ENCODE measurements around the gene TMEM250. TPM values are rescaled to one million over a fixed set of nuclear protein-coding genes. Genes with fewer than 3 reads are reported as not detected.

The TMEM250 gene
- total RNA-seq, 2 donors from 2014 or later, result 23.1 to 23.5 TPM

- no peaks in the 10 kb centered on the region for H3K9me3 Mint-ChIP-seq
- H3K27ac Mint-ChIP-seq, result no peak overlapping the region
- peaks cover 9% of the 10 kb centered on the region for H3K4me1 Mint-ChIP-seq (ENCODE audit: low read depth)
- peak overlapping the region; percentile 51 to 69 for H3K4me3 Mint-ChIP-seq
- peaks cover 21% of the 10 kb centered on the region for H3K27me3 Mint-ChIP-seq (ENCODE audit: low read depth)
- DNase-seq (peak; percentile 36 to 52), ATAC-seq (replicated peaks in 1 of 2) (peak; percentile 76 to 85)
- H3K36me3 Mint-ChIP-seq (ENCODE audit: insufficient read depth in 2 of 2), result no peaks in the 10 kb centered on the region
Observed at GRCh38 chr9:136133191-136133958, 14.7 kb upstream of the TMEM250 start.

GRCh38 chr9:136132512-136133050 is 13.9 kb upstream of the TMEM250 start:
- DNase-seq (no peak), ATAC-seq (replicated peaks in 1 of 2) (no peak)
- Mint-ChIP-seq H3K27me3 (ENCODE audit: low read depth) (peaks cover 21% of the 10 kb centered on the region), H3K9me3 (no peaks in the 10 kb centered on the region), H3K27ac (no peak overlapping the region), H3K4me1 (ENCODE audit: low read depth) (peaks cover 9% of the 10 kb centered on the region), H3K36me3 (ENCODE audit: insufficient read depth in 2 of 2) (no peaks in the 10 kb centered on the region), H3K4me3 (no peak overlapping the region)

DNA sequence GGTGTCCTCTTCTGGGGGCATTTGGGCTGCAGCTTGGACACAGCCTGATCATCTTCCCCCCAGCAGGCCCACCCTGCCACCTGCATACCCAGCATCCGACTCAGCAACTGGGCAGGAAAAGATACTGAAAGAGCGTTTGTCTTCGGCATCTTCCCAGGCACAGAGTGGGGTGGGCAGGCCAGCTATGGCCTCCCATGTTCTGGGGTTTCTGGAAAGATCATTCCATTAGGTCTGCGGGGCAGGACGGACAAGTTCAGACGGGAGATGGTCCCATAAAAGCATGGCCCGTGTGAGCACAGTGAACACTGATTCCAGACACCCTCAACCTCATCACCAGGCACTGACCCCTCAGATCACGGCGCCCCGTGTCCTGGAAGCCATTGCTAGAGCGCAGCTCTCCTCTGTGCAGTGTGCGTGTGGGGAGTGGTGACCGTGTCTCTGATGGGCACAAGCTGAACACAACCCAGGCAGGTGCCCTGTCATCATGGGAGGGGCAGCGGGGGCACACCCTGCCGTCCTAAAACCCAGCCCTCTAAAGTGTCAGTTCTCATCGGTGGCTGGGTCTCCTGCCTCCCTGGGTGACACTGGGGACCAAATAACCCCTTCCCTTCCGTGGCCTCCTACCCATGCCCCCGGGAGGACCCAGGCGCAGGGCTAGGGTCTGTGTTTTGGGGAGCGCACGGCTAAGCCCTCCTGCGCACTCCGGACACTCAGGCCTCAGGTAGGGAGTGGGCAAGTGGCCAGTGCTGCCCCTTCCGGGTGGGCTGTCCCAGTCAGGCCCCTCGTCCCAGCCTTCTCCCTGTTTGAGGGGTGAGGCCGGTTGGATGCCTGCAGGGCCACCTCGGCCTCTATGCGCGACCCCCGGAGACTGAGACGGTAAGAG is 13.2 kb upstream of the TMEM250 start:
- ATAC-seq (replicated peaks in 1 of 2) (no peak), DNase-seq (no peak)
- Mint-ChIP-seq H3K27ac (no peak overlapping the region), H3K36me3 (ENCODE audit: insufficient read depth in 2 of 2) (no peaks in the 10 kb centered on the region), H3K9me3 (no peaks in the 10 kb centered on the region), H3K4me1 (ENCODE audit: low read depth) (peaks cover 9% of the 10 kb centered on the region), H3K4me3 (no peak overlapping the region), H3K27me3 (ENCODE audit: low read depth) (peaks cover 21% of the 10 kb centered on the region)

- no peak overlapping the region for H3K4me3 Mint-ChIP-seq
Observed at GRCh38 chr9:136129176-136129575, 10.5 kb upstream of the TMEM250 start.

DNA sequence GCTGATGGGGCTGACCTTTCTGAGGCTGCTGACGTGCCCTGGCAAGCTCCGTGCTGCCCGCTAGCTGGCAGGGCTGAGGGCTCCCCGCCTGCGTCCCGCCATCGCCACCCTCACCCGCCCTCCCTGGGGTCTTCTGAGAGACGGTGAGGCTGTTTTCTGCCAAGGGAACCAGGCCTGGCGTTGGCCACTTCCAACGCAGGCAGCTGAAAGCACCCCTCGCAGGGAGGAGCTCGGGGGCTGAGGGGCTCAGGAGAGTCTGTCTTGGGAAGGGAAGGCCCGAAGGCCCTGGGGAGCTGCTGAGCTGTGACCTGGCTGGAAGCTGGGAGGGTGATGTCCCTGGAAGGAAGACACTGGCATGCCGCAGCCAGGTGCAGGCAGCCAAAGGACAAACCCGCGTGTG is 9.8 kb upstream of the TMEM250 start:
- ATAC-seq (replicated peaks in 1 of 2) (no peak), DNase-seq (no peak)
- H3K9me3 Mint-ChIP-seq, result peaks cover 3 to 8% of the 10 kb centered on the region in 2 donors
- peaks cover 16% of the 10 kb centered on the region for H3K27me3 Mint-ChIP-seq (ENCODE audit: low read depth)
- no peak overlapping the region for H3K27ac Mint-ChIP-seq
- H3K4me3 Mint-ChIP-seq, result no peak overlapping the region
- H3K4me1 Mint-ChIP-seq (ENCODE audit: low read depth), result peaks cover under 1% of the 10 kb centered on the region
- H3K36me3 Mint-ChIP-seq (ENCODE audit: insufficient read depth in 2 of 2), result no peaks in the 10 kb centered on the region

More at GRCh38 chr9:136129176-136129575, 10.5 kb upstream of the TMEM250 start:
- H3K36me3 Mint-ChIP-seq (ENCODE audit: insufficient read depth in 2 of 2), result no peaks in the 10 kb centered on the region
- peaks cover 3 to 8% of the 10 kb centered on the region in 2 donors for H3K9me3 Mint-ChIP-seq
- ATAC-seq (replicated peaks in 1 of 2), result no peak
- peaks cover 8% of the 10 kb centered on the region for H3K4me1 Mint-ChIP-seq (ENCODE audit: low read depth)
- no peak overlapping the region for H3K27ac Mint-ChIP-seq
- no peak for DNase-seq
- H3K27me3 Mint-ChIP-seq (ENCODE audit: low read depth), result peaks cover 23% of the 10 kb centered on the region

GRCh38 chr9:136127313-136127712 is 8.6 kb upstream of the TMEM250 start:
- no peak for DNase-seq
- no peak for ATAC-seq (replicated peaks in 1 of 2)
- peaks cover 15% of the 10 kb centered on the region for H3K27me3 Mint-ChIP-seq (ENCODE audit: low read depth)
- no peak overlapping the region for H3K27ac Mint-ChIP-seq
- peaks cover 3 to 8% of the 10 kb centered on the region in 2 donors for H3K9me3 Mint-ChIP-seq
- H3K4me1 Mint-ChIP-seq (ENCODE audit: low read depth), result no peaks in the 10 kb centered on the region
- H3K36me3 Mint-ChIP-seq (ENCODE audit: insufficient read depth in 2 of 2), result no peaks in the 10 kb centered on the region
- H3K4me3 Mint-ChIP-seq, result no peak overlapping the region

DNA sequence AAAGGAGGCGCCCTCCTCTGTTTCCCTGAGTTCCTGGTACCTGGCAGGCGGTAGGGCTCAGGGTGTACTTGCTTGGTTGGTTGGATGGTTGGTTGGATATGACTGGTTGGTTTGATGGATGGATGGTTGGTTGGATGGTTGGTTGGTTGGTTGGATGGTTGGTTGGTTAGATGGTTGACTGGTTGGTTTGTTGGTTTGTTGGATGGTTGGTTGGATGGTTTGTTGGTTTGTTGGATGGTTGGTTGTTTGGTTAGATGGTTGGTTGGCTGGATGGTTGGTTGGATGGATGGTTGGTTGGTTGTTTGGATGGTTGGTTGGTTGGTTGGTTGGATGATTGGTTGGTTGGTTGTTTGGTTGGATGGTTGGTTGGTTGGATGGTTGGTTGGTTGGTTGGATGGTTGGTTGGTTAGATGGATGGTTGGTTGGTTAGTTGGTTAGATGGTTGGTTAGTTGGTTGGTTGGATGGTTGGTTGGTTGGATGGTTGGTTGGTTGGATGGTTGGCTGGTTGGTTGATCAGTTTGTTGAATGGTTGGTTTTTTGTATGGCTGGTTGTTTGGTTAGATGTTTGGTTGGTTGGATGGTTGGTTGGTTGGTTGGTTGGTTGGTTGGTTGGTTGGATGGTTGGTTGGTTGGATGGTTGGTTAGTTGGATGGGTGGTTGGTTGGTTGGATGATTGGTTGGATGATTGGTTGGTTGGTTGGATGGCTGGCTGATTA is 6.5 kb upstream of the TMEM250 start:
- no peak for DNase-seq
- no peak for ATAC-seq (replicated peaks in 1 of 2)
- peaks cover 3 to 8% of the 10 kb centered on the region in 2 donors for H3K9me3 Mint-ChIP-seq
- no peak overlapping the region for H3K4me3 Mint-ChIP-seq
- no peaks in the 10 kb centered on the region for H3K36me3 Mint-ChIP-seq (ENCODE audit: insufficient read depth in 2 of 2)
- H3K27ac Mint-ChIP-seq, result no peak overlapping the region
- no peaks in the 10 kb centered on the region for H3K4me1 Mint-ChIP-seq (ENCODE audit: low read depth)
- peaks cover 7% of the 10 kb centered on the region for H3K27me3 Mint-ChIP-seq (ENCODE audit: low read depth)

- H3K4me3 Mint-ChIP-seq, result no peak overlapping the region
- H3K4me1 Mint-ChIP-seq (ENCODE audit: low read depth), result no peaks in the 10 kb centered on the region
- DNase-seq, result peak; percentile 80 to 83
- H3K27ac Mint-ChIP-seq, result no peak overlapping the region
- H3K27me3 Mint-ChIP-seq (ENCODE audit: low read depth), result peaks cover 6% of the 10 kb centered on the region
- ATAC-seq (replicated peaks in 1 of 2), result peak in 1 of 2 donors; percentile 23
- peaks cover 3 to 8% of the 10 kb centered on the region in 2 donors for H3K9me3 Mint-ChIP-seq
- no peaks in the 10 kb centered on the region for H3K36me3 Mint-ChIP-seq (ENCODE audit: insufficient read depth in 2 of 2)
Observed at GRCh38 chr9:136122425-136123383, 4.0 kb upstream of the TMEM250 start.

DNA sequence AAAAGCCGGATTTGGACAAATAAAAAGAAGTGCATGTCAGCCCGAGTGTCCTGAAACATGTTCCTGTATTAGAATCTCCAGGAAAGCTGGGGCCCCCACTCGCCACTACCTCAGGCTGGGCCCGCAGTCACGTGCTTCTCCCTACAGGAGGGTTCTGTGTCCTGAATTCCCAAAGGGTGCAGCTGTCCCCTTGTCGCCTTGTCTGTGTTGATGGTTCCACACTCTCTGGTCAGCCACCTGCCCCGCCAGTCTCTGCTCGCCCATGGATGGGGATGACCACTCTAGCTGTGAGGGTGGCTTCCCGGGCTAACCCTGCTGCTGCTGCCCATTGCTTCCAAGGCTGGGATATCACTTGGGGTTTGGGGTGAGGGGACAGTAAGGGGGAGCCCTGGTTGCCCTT is 3.1 kb upstream of the TMEM250 start:
- Mint-ChIP-seq H3K27ac (no peak overlapping the region), H3K4me3 (no peak overlapping the region), H3K36me3 (ENCODE audit: insufficient read depth in 2 of 2) (peaks cover 0 to 1% of the 10 kb centered on the region in 2 donors), H3K4me1 (ENCODE audit: low read depth) (no peaks in the 10 kb centered on the region), H3K27me3 (ENCODE audit: low read depth) (peaks cover 6% of the 10 kb centered on the region), H3K9me3 (peaks cover 3 to 8% of the 10 kb centered on the region in 2 donors)
- DNase-seq (no peak), ATAC-seq (replicated peaks in 1 of 2) (no peak)

DNA sequence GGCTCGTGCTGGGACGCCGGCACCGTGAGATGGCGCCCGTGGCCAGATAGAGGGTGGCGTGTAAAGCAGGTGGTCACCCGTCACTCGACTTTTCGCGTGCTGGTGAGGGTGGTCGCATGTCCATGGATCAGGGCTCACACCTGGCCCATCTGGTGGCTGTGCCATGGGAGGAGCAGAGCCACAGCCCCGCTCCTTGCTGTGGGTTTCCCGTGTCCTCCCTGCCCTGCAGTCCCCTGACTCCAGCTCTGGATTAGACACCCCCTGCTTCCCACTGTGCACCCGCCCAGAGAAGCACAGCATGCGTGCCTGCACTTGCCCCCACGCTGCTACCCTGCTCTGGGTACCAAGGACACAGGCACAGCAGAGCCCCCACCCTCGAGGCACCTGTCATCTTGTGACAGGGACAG is 1.8 kb upstream of the TMEM250 start:
- peaks cover 1% of the 10 kb centered on the region for H3K4me1 Mint-ChIP-seq (ENCODE audit: low read depth)
- peak overlapping the region in 1 of 2 donors; percentile 10 for H3K4me3 Mint-ChIP-seq
- peaks cover 3 to 7% of the 10 kb centered on the region in 2 donors for H3K9me3 Mint-ChIP-seq
- no peak overlapping the region for H3K27ac Mint-ChIP-seq
- peaks cover 0 to 4% of the 10 kb centered on the region in 2 donors for H3K36me3 Mint-ChIP-seq (ENCODE audit: insufficient read depth in 2 of 2)
- DNase-seq (no peak), ATAC-seq (replicated peaks in 1 of 2) (no peak)
- H3K27me3 Mint-ChIP-seq (ENCODE audit: low read depth), result peaks cover 6% of the 10 kb centered on the region

DNA sequence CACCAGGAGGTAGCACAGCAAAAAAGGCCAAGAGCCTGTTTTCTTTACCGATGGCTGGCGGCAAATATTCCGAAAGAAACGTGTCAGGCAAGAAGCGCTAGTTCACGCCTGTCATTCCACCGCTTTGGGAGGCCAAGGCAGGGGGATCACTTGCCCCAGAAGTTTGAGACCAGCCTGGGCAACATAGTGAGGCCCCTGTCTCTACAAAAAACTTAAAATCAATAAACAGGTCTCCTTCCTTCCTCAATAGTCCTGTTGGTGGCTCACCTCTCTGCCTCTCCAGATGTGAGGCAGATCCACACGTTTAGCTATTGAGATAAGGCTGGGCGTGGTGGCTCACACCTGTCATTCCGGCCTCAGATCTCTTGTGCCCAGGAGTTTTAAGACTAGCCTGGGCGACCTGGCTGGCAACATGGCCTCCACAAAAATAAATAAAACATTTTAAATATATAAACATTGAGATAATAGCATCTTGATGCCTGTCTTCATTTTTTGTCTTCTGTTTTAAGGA is 1.3 kb upstream of the TMEM250 start:
- peaks cover 7% of the 10 kb centered on the region for H3K4me1 Mint-ChIP-seq (ENCODE audit: low read depth)
- ATAC-seq (replicated peaks in 1 of 2), result no peak
- H3K27ac Mint-ChIP-seq, result no peak overlapping the region
- DNase-seq, result no peak
- H3K9me3 Mint-ChIP-seq, result peaks cover 1 to 2% of the 10 kb centered on the region in 2 donors
- peaks cover 0 to 4% of the 10 kb centered on the region in 2 donors for H3K36me3 Mint-ChIP-seq (ENCODE audit: insufficient read depth in 2 of 2)
- H3K27me3 Mint-ChIP-seq (ENCODE audit: low read depth), result peaks cover 2% of the 10 kb centered on the region
- peak overlapping the region; percentile 71 to 72 for H3K4me3 Mint-ChIP-seq
